Kidney (tissue), 14 donors: ENCODE measurements around the gene ATP13A5. TPM values are rescaled to one million over a fixed set of nuclear protein-coding genes. Genes with fewer than 3 reads are reported as not detected.
A peak's percentile ranks its signal among the peaks of the same experiment; 100 is the strongest.

Experiments used
- DNase-seq, 5 donors: peaks; one replicate each; pipeline ENCODE4 v3.0.0-alpha.2; 2013 to 2020
- FAIRE-seq: peaks from 2 replicates; lab custom pipeline; 2012; peaks lifted over from hg19 to GRCh38; lab: Jason Lieb, UNC
- H3K27ac ChIP-seq, 2 donors: one replicate each; pipeline ENCODE4 v1.7.0; 2013; ENCODE audit warnings: low read depth in 2 of 2, low read length in 2 of 2, inconsistent platforms in 1 of 2
- H3K27me3 ChIP-seq: one replicate; pipeline ENCODE4 v1.7.1; 2013; ENCODE audit warnings: low read length, inconsistent platforms; ENCODE audit not compliant: control insufficient read depth, insufficient read depth
- H3K36me3 ChIP-seq, 3 donors: one replicate each; pipeline versions ENCODE4 v1.7.0 to v1.7.1; 2013; ENCODE audit warnings: low read length in 3 of 3, control low read depth in 1 of 3, inconsistent platforms in 1 of 3; ENCODE audit not compliant: insufficient read depth in 3 of 3, control insufficient read depth in 2 of 3
- H3K4me1 ChIP-seq, 3 donors: one replicate each; pipeline versions ENCODE4 v1.7.0 to v1.7.1; 2013; ENCODE audit warnings: low read length in 3 of 3, inconsistent platforms in 1 of 3, low read depth in 1 of 3; ENCODE audit not compliant: control insufficient read depth in 2 of 3, insufficient read depth in 2 of 3
- H3K4me3 ChIP-seq, 3 donors: one replicate each; pipeline versions ENCODE4 v1.7.0 to v1.8.1; 2013; ENCODE audit warnings: low read length in 3 of 3, control low read depth in 1 of 3, inconsistent platforms in 1 of 3
- H3K9ac ChIP-seq, 3 donors: one replicate each; pipeline versions ENCODE4 v1.7.0 to v1.7.1; 2013; ENCODE audit warnings: low read length in 3 of 3, control low read depth in 1 of 3, inconsistent platforms in 1 of 3
- H3K9me3 ChIP-seq, 3 donors: one replicate each; pipeline versions ENCODE4 v1.7.0 to v1.7.1; 2013; ENCODE audit warnings: low read length in 3 of 3, control low read depth in 1 of 3, inconsistent platforms in 1 of 3; ENCODE audit not compliant: control insufficient read depth in 2 of 3, insufficient read depth in 1 of 3
- intact Hi-C: fragments of 100-400 bp; cut with DNase I; formaldehyde crosslinking; loops from one replicate; pipeline ENCODE4 v1.11.1; 2022
- polyA plus RNA-seq: library from polyadenylated mRNA; stranded (reverse); fragments of 350-450 nt; fragmentation: Illumina TruSeq; extraction: RNeasy Lipid Tissue Mini Kit (QIAGEN cat#74804); gene quantifications from one replicate; pipeline ENCODE4 v1.2.3, GENCODE V29; 2014; ENCODE audit warnings: low read depth, low replicate concordance; ENCODE audit not compliant: insufficient read depth
- total RNA-seq: library from RNA; stranded (reverse); fragmentation: NEBNext Ultra II Directional; extraction: Animal tissue kit (Norgen Biotek cat#: 25700); gene quantifications from one replicate; pipeline ENCODE4 v1.2.1, GENCODE V29; 2021
- TF ChIP-seq, protein P1 (sequence below): IDR thresholded peaks from 3 replicates; pipeline ENCODE4 v1.5.1; 2012; ENCODE audit warnings: mild to moderate bottlenecking, moderate library complexity, borderline replicate concordance; ENCODE audit not compliant: insufficient read depth; ENCODE audit errors: extremely low read depth
- donor health status: control.
- donor health status: control.
- donor health status: control.
- donor health status: control.
- donor health status: control.
- donor health status: DM: yes; HTN: yes; CAD: no.
- donor health status: Normal renal cell carcinoma (clear cell type).

The ATP13A5 gene
- total and polyA plus RNA-seq, 2 donors from 2014 or later, result not detected

DNA sequence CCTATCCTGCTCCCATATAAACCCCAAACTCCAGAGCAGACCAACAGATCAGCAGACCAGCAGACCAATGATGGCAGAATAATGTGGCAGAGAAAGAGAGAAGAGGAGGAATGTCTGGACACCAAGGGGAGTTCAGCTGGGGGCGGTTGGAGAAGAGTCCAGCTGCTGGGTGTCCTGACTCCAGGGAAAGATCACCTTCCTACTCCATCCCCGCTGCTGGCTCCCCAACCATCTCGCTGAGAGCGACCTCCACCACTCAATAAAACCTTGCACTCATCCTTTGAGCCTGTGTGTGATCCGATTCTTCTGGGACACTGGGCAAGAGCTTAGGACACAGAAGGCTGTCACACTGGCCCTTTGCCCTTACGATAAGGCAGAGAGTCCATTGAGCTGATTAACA lies 150.3 kb downstream of the ATP13A5 start:
- H3K9me3 ChIP-seq, result no peaks in the 10 kb centered on the region
- H3K27me3 ChIP-seq, result no peaks in the 10 kb centered on the region
- no peak overlapping the region for H3K4me3 ChIP-seq
- H3K9ac ChIP-seq, result no peak overlapping the region
- intact Hi-C loops, result no loop called here
- no peak for FAIRE-seq
- TF ChIP-seq, protein P1, sequence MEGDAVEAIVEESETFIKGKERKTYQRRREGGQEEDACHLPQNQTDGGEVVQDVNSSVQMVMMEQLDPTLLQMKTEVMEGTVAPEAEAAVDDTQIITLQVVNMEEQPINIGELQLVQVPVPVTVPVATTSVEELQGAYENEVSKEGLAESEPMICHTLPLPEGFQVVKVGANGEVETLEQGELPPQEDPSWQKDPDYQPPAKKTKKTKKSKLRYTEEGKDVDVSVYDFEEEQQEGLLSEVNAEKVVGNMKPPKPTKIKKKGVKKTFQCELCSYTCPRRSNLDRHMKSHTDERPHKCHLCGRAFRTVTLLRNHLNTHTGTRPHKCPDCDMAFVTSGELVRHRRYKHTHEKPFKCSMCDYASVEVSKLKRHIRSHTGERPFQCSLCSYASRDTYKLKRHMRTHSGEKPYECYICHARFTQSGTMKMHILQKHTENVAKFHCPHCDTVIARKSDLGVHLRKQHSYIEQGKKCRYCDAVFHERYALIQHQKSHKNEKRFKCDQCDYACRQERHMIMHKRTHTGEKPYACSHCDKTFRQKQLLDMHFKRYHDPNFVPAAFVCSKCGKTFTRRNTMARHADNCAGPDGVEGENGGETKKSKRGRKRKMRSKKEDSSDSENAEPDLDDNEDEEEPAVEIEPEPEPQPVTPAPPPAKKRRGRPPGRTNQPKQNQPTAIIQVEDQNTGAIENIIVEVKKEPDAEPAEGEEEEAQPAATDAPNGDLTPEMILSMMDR, result no peak
- no peaks in the 10 kb centered on the region for H3K36me3 ChIP-seq
- no peak for DNase-seq
- no peak overlapping the region for H3K27ac ChIP-seq
- no peaks in the 10 kb centered on the region for H3K4me1 ChIP-seq

DNA sequence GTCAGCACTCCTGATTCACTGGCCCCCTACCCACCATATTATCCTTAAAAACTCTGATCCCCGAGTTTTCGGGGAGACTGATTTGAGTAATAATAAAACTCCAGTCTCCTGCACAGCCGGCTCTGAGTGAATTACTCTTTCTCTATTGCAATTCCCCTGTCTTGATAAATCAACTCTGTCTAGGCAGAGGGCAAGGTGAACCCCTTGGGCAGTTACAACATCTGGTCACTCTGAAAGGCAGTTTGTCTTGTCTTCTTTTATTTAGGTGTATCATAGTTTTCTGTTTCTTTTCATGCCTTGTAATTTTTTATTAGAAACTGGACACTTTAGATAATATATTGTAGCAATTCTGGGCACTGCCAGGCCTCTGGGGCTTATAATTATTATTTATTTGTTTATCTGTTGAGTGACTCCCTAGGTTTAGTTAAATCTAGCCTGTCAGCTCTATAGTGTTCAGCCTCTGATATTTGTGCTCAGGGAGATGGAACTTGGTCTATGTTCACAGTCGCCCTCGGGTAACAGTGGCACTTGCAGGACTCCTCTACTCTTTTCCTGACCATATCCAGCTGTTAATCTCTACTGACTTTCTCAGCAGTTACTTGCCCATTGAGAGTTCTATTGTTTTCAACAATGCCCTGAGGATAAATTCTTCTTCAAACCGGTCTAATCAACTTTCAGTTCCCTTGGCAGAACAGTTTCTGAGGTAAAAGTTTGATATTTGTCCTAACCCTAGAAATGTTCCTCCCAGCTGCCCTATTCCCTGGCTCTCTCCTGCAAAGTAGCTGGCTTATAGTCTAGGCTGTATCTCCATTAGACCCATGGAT lies 153.0 kb downstream of the ATP13A5 start:
- Histone ChIP-seq H3K27ac (no peak overlapping the region), H3K4me1 (no peaks in the 10 kb centered on the region), H3K4me3 (no peak overlapping the region), H3K36me3 (no peaks in the 10 kb centered on the region), H3K9me3 (no peaks in the 10 kb centered on the region), H3K9ac (no peak overlapping the region), H3K27me3 (no peaks in the 10 kb centered on the region)
- no peak for FAIRE-seq
- peak in 2 of 5 donors; percentile 11 to 17 for DNase-seq
- TF ChIP-seq, protein P1, result no peak
- intact Hi-C loops, result no loop called here

Other genes with a start within 250 kb of the ATP13A5 start
- gene PLAAT1, start 137.5 kb downstream of the ATP13A5 start, total RNA-seq, result 0.72 TPM
- 0.39 TPM for gene PLAAT1, start 137.5 kb downstream of the ATP13A5 start, polyA plus RNA-seq
- 3.7 TPM for gene ATP13A4, start 176.1 kb upstream of the ATP13A5 start, total RNA-seq
- gene ATP13A4, start 176.1 kb upstream of the ATP13A5 start, polyA plus RNA-seq, result 0.49 TPM
- 56.3 TPM for gene OPA1, start 214.5 kb upstream of the ATP13A5 start, total RNA-seq
- 18.1 TPM for gene OPA1, start 214.5 kb upstream of the ATP13A5 start, polyA plus RNA-seq